HG02642 (cell line): ENCODE measurements around the gene IL1R2.

Experiments
- ATAC-seq: cut with Tn5 transposase; IDR thresholded peaks from one replicate; pipeline ENCODE4 v1.9.1; 2021; ENCODE audit warnings: mild to moderate bottlenecking; ENCODE audit not compliant: unreplicated experiment, poor library complexity

The IL1R2 gene

DNA sequence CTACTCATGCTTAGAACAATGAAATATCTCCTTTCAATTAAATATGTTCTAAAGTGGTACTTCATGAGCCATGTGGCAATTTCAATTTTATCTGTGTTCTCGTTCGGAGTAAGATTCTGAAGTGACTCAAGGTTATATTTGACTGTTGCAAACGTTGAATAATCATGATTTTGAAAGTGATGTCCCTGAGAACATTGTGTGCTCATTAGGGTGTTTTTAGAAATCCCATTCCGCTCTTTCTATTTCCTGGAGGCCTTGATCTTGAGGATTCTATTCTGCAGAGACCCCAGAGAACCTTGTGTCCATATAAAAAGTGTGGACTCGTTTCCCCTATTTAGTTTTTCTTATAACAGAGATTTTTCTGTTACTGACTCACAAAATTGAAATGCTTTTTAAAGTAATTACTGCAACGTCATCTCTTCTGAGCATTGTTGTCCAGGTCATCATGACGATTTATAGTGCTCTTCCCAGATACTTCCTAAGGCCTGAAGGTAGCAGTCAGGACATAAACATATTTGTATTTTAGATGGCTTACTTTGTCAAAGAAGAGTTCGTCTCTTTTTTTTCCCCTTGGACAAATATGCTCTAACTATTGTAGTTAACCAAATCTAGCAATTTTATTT, 27.2 kb downstream of the IL1R2 start:
- no peak for ATAC-seq

DNA sequence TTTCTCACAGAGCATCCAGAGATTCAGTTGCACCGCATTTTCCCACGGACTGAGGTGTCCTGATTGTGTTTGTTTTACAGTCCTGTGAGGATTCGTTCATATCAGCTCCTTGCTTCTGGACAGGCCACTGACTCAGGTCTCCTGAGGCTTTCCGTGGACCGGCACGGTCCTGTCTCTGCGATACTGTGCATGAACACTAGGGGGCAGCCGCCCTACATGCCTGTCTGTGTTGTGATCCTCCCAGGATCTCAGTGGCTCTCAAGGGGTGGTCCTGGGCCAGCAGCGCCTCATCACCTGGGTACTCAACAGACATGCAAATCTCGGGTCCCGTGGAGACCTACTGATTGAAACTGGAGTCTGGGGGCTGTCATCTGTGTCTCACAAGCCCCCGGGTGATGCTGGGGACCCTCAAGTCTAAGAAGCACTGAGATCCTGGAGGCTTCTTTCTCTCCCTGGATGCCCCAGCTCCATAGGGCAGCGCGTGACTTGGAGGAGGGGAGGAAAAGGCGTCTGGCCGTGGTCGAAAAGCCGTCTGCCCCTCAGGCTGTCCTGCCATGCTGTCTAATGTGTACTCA, 28.9 kb downstream of the IL1R2 start:
- ATAC-seq: peak; percentile 59

DNA sequence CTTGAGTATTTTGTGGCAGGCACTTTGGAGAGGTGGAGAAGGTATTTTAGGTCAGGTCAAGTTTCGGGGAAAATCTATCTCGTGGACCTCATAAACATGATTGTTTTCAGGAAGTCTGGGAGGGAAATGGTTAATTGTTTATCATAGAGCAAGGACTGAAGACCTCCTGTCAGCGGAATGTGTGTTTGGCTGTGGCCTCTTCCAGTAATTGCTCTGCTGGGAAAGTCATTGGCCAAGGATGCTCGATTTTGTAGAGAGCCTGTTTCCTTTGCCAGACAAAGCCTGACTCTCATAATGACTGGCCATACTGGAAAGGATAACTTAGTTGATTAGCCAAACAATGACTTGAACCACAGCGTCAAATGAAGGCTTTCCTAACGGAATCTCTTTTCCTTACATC, 30.0 kb downstream of the IL1R2 start:
- no peak for ATAC-seq

DNA sequence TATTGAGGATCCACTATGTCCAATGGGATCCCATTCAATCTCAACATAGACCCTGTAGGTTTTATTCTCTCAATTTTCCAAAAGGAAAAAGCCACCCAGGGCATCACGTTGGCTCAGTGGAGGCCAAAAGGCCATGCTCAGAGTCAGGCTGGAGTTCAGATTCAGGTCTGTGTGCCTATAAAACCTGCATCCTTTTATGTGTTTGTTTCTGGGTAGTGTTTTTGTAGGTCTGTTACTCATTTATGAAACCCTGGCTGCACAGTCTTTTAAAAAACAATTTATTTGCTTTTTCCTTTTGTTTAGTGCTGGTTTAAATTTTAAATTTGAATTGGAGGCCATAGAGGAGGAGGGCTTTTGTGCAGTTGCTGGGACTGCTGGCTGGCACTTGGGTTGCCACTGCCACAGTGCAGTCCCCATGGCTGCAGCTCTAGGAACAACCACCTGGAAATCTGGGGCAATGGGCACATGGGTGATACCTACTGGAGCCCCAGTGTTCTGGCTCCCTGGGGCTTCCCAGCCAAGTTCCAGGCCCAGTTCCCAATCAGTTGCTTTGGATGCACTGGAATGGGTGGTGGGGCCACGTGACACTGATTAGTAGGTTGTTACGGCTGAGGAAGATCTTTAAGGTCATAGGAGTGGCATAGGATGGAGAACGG, 31.3 kb downstream of the IL1R2 start:
- no peak for ATAC-seq

DNA sequence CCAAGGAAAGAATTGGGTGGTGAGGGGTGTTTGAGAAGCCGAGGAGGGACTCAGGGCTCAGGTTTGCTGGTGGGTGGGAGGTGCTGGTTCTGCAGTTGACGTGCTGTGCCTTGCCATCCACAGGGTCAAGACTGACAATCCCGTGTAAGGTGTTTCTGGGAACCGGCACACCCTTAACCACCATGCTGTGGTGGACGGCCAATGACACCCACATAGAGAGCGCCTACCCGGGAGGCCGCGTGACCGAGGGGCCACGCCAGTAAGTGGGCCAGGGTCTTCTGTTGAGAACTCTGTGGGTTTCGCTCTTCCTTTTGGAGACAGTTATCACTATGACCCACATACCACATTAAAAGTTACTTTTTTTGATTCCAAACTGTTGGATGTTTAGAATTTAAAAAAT, 32.6 kb downstream of the IL1R2 start:
- ATAC-seq: no peak

DNA sequence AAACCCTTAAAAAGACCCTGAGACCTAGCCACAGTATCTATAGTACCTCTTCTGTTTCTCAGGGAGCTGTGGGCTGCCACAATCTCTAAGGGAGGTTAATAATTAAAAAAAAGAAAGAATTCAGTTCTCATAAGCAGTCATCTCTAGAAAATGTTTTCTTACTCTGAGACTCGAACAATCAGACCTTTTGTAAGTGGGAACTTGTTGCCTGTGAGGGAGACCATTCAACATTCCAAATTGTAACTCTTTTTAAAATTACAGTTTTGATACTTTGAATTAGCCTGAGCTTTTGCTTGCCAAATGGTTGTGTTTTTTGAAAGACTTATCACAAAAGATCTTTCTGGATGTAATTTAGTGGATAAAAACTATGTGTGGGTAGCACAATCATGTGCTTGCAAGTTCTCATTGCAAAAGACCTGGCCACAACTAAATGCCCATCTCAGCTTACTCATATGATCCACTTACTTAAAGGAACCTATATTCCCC, 33.3 kb downstream of the IL1R2 start:
- ATAC-seq: peak; percentile 62

DNA sequence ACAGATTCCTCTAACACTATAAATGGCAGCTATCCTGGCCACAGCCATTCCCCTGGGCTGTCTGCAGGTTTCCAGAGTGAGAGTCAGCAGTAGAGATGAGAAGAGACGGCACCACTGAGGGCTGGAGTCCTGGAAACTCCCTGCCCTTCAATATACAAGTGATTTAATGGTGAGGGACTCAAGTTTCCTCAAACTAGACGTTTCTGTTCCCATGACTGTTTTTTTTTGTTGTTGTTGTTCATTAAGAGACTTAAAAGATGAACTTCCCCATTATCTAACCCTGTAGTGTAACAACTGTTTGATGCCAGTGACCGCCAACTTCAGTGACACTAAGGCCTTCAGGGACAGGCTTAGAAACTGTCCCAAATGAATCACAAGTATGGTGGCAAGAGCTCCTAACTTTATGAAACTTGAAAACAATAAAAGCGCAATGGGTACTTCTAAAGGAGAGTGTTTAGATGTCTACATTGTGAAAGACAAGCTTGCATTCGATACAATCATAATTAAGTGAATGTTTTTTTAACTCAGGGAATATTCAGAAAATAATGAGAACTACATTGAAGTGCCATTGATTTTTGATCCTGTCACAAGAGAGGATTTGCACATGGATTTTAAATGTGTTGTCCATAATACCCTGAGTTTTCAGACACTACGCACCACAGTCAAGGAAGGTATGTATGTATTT, 34.0 kb downstream of the IL1R2 start:
- peak; percentile 64 for ATAC-seq

DNA sequence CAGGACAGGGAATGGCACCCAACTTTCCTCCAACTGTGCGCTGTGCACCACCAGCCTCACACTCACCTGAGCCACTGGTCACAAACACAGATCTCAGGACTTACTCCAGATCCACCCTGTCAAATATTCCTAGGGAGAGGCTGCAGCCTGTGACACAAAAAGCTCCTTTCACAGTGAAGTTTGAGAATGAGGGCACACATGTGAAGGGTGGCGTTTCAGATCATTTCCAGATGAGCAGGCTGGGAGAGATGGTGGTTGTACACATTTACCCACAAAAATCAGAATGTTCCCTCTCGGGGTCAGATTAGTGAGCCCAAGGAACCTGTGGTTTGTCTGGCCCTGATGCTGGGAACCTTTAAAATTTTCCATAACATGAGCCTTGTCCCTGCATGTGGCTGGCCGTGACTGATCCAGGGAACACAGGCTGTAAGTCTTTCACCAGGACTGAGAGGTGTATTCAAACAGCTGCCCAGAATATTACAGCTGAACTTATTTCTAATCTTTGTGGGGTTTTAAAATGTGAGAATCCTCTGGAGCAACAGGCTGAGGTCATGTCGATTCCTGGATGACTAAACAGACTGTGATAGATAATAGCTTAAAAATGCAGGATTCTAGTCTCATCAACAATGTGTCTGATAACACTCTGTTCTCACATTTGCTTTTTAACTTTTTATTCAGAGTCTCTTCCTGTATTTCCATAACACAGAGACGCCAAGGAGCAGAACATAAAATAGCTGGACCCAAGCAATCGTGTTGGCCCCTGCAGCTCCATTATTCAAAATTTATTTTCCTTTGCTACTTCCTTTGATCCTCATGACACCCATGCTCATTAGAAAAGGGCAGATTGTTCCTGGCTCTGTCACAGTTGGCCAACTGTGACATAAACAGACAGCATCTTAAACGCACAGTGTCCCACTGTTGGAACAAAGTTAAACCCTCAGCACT, 35.5 kb downstream of the IL1R2 start:
- ATAC-seq: no peak

DNA sequence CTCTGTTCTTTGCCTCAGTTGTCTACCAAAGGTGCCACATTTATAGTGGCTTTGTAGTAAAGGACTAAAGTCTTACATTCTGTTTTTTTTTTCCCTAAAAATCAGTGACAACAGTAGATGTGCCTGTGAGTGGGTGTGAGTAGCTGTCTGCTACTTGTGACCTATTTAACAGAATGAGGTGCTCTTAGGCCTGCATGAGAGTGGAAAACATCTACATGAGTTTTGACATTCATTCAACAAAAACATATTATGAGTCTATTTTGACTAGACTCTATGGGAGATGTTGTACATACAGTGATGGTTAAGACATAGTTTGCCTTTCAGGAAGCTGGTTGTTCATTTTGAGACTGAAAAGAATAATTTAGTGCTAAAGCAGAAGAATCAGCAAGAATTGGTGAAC, 36.7 kb downstream of the IL1R2 start:
- ATAC-seq: no peak

DNA sequence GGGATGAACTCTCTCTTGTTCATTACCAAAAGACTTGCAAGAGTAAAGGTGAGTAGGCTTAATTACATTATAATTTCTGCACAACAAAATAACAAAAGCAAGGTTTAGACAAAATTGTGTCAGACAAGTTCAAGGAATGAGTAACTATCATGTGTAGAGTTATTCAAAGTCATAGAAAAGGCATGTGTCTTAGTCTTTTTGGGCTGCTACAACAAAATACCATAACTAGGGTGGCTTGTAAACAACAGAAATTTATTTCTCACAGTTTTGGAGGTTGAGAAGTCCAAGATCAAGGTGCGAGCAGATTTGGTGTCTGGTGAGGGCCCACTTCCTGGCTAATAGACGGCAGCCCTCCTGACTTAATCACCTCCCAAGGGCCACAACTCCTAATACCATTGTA, 37.6 kb downstream of the IL1R2 start:
- ATAC-seq: no peak

DNA sequence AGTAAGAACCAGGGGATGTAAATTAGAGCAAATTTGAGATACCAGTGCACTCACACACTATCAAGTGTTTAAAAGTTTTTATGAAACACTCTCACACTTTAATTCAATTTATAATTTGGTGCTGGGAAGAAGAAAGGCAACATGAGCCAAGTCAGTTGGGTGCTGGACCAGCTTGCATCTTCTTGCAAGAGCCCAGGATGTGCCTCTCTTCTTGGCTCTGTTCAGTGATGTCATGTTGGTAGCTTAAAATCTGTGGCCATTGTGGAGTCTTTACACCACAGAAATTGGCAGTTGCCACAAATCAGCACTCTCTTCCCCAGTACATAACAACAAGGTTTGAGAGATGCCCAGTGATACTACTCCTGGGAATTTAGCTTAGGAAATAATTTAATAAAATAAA, 38.2 kb downstream of the IL1R2 start:
- ATAC-seq: no peak

DNA sequence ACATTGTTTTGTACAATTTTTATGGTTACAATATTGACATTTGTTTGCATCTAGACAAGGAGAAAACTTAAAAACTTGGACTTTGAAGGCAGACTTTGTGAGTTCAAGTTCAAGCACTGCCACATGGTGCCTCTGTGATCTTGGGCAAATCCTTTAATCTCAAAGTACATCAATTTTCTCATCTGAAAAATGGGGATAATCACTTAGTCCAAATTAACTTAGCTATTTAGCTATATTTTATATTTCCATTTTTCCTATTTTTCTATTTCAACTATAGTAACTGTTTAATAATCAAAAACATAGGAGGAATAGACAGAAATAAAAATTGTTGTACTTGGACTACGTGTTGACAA, 38.7 kb downstream of the IL1R2 start:
- no peak for ATAC-seq

DNA sequence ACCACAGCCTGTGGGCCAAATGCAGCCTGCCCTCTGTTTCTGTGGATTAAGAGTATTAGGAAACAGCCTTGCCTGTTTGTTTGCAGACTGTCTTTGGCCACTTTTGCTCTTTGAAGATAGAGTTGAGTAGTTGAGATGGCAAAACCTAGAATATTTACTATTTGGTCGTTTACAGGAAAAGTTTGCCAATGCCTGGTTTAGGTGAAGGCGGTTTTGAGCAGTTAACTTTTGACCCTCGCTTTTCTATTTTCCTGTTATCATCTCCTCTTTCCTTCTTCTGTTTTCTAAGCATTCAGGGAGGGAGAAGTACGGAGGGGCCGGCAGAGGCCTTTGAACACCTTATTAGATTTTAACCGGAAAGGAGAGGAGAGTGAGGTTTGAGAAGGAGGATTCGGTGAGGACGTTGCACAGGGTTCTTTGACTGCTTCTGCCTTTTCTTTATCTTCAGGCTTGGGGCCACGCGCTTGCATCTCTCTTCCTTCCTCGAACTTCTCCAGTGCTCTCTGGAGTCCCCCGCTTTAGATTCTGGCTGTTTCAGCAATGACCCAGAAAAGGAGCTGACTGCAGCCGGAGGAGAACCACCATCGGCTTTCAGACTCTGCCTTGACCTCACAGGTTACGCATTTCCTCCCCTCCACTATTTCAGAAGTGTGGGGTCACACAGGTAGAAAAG, 39.2 kb downstream of the IL1R2 start:
- ATAC-seq: no peak

DNA sequence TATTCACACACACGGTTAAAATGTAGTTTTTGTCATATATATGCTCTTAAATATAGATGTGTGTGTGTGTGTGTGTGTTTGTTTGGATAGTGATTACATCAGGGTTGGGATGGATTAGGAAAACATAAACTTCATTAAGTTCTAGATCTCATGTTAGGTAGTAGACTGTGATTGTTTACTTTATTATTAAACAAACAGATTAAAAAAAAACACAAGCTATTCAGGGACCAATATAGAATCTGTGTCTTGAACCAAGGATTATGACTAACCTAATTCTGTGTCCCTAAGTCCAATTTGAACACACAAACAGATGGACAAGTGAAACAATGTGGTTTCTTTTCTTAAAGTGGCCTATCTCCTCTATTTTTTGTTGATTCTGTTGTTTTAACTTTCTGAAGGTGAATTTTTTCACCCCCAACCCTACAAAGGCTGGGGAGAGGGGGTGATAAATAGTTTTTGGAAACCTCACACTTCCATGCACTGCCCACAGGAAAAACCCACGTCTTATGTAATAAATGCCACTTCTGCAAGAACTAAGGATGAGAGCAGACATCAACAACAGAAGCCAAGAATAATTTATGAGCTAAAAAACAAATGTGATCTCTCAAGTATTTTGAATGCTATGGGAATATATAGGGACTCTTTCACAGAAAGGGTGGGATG, 40.7 kb downstream of the IL1R2 start:
- no peak for ATAC-seq

DNA sequence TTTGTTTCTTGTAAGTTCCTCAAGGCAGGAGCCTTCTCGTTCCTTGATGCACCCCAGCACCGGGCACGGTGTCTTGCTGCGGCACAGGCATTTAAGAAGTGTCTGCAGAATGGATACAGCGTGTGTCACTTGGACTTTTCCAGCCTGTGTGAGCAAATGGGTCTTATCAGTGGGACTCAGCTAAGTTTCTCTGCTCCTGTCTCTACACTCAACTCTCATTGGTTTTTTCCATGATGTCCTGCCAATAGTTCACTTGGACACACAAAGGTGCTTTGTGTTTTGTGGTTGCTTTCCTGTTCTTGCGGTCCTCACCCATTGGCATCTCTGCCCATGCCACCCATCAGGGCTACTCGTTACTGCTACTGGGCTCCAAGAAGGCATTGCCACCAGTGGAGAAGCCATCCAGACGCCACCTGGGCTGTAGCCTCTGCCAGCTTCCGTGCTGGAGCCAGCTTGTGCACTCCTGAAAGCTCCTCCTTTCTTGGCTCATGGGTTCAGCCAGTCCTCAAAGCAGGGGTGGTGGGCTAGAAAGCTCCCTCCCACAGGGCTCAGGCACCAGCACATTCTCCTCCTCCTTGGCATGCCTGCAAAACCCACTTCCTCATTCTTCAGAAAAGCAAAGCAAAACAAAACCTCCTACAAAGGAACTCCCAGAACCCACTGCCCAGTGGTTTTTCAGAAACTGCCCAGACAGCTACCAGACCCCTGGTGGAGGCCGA, 41.4 kb downstream of the IL1R2 start:
- peak; percentile 75 for ATAC-seq

DNA sequence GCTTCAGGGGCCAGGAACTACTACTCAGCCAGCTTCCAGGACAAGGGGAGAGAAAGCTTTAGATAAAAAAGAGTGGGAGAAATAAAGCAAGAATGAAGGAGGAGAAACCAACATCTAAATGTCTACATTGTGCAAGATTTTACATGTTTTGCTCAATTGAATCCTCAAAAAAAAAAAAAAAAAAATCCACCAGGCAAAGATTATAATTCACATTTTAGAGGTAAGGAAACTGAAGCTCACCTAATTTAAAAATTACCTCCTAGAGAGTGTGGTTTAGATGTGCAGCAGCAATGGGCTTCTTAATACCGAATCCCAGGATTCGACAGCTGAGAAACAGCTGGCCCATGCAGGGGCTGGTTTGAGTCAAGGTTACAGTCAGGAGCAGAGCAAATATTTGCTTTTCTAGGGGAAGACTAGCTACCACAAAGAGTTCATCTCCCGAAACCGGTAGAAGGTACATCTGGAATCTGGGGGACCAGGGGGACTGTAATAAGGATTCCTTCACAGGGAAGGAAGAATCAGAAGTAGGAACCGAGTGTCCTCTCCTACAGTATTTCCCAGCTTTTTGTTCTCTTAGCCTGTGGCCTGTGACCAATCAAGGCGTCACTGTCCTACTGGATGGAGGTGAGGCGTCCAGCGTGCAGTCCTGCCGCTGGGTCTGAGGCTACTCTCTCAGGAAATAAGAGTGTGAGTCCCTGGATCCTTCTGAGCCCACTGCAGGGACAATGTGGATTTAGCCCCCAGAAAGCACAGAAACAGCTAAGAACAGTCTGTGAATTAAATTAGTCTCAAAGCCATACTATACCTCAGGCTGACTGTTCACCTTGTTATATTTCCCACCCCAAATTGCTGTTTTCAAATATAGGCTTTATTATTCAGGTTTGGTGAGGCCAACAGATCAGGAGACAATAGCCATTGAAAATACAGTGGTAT, 42.3 kb downstream of the IL1R2 start:
- ATAC-seq: no peak

DNA sequence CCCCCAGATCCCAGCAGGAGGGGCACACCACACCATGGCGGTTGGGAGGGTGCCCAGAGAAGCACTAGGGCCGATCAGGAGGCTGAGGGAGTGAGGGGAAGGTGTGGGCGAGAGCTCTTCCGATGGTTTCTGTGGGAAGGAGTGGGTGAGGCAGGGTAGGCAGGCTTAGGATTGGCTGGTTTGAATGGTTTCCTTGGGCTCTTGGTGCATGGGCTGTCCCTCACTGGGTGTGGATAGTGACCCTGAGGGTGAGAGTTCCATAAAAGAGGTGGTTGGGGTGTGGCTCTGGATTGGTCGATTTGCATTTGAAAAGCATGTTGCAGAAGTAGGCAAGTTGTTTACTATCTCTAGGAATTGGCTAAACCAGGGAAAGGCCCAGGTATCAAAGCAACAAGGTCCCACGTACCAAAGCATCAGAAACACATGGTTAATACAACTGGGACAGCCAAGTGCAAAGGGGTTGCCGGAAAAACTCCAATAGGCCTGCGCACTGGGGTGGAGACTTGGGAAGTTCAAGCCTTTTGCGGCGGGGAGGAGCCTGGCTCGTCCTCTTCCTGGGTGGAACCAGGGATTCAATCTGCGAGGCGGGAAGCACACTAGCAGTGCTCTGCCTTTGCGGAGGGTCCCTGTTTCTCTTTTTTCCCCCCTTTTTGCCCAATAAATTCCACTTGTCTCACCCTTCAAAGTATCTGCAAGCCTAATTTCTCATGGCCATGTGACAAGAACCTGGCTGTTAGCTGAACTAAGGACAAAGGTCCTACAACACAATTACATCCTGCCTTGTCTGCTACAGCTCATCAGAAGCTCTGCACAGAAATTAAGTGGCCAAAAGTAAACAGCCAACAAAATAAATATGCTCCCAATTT, 43.2 kb downstream of the IL1R2 start:
- no peak for ATAC-seq
